Retinal pigment epithelial cell (primary cell): ENCODE data around the gene ANKDD1B.

ENCODE experiments used
- DNase-seq: peaks from one replicate; pipeline ENCODE4 v3.0.0-alpha.2; 2010; ENCODE audit warnings: low read depth
- H3K4me3 ChIP-seq: 2 replicates; pipeline ENCODE4 v1.5.1; 2011; ENCODE audit warnings: mild to moderate bottlenecking, low read length, control low read depth, moderate library complexity
- CTCF ChIP-seq: conservative IDR thresholded peaks from 2 replicates; pipeline ENCODE4 v1.5.1; 2011; ENCODE audit warnings: low read depth, low read length, control low read depth, inconsistent platforms

The ANKDD1B gene

GRCh38 chr5:75616971-75617621 is 5.8 kb downstream of the ANKDD1B start:
- no peak for TF ChIP-seq CTCF
- H3K4me3 ChIP-seq, result no peak overlapping the region
- DNase-seq, result no peak

DNA sequence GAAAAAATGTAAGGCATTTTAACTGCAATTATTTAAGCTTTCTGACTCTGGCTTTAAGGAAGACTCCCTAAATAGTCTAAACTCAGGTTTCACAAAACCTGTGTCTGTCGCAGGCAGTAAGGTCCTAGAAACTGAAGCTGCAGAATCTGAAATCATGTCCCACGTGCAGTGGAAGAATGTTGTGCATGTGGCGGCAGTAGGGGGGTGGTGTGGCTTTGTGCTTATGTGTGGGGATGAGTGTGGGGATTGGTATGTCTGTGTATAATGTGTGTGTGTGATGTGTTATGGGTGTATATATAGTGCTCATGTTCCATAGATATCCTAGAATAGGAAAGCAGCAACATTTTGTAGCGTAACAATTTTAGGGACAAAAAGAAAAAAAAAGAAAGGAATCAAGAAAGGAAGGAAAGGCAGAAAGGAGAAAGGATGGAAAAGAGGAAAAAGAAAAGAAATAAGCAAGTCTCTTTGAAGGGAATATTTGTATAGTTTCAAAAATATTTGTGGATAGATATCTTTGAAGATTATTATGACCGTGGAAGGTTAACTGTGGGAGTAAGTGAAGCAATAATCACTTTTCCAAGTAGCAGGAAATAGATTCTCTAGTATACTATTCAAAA is 6.6 kb downstream of the ANKDD1B start:
- no peak for TF ChIP-seq CTCF
- no peak for DNase-seq
- H3K4me3 ChIP-seq, result no peak overlapping the region

DNA sequence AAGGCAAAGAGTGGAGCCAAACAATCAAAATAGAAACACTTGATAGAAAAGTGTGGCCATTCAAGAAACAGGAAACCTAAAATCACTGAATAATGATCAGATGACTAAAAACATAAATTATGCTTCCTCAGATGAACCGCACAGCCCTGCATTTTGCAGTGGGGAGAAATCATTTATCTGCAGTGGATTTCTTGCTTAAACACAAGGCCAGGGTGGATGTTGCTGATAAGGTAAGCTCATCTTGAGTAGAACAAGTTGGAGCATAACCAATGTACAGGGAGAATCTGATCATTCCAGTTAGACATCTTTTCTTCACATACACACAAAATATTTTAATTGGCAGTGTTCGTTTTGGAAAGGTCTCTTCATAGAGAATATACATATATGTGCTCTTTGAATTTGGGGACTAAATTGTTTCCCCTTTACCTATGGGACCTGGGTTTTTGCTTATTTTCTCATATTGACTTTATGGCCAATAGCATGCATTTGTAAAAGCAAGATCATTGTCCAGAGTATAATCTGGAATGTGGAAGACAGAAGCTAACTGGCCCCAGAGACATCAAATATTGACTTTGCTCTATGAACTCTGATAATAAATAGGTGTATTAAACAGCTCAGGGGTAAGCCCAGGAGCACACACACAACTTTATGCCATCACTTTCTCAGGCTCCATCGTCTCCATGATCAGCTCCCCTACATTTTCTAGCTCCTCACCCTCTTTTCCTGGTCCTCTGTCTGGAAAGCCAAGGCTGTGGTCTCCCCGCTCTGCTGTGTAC is 9.1 kb downstream of the ANKDD1B start:
- no peak for TF ChIP-seq CTCF
- no peak overlapping the region for H3K4me3 ChIP-seq
- DNase-seq, result no peak

DNA sequence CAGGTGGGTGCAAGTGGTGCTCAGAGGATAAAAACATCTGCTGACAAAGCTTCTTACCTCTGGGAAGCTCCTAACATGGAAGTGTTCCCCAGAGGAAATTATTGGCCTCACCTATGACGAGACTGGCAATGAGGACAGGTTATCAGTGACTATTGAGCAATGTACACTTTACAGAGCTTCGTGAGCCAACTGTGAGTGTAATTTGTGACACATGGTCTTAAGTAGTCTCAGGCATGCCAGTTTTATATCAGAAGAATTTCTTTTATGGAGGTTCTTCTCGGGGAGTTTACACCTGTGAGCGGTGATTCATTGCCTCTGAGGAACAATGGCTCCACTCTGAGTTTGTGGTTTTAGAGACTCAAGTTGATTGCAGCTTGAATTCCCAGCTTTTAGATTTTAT is 11.3 kb downstream of the ANKDD1B start:
- H3K4me3 ChIP-seq, result no peak overlapping the region
- TF ChIP-seq CTCF, result no peak
- DNase-seq, result no peak

- DNase-seq, result no peak
- TF ChIP-seq CTCF, result no peak
Observed at GRCh38 chr5:75623846-75624245, 12.6 kb downstream of the ANKDD1B start.

GRCh38 chr5:75626959-75627358 is 15.7 kb downstream of the ANKDD1B start:
- no peak for DNase-seq
- no peak overlapping the region for H3K4me3 ChIP-seq
- no peak for TF ChIP-seq CTCF

More at GRCh38 chr5:75623846-75624245, 12.6 kb downstream of the ANKDD1B start:
- H3K4me3 ChIP-seq, result no peak overlapping the region
